DMS53 (cell line): ENCODE data around the gene DGCR6.
"Not testable (repeated sequence)": the region's sequence is repeated elsewhere in the genome, so short reads cannot be mapped to it uniquely, and the experiment has no call there.

Experiments
- DNase-seq: peaks from one replicate; lab custom pipeline; 2025; lab: John Stamatoyannopoulos, UW

The DGCR6 gene

DNA sequence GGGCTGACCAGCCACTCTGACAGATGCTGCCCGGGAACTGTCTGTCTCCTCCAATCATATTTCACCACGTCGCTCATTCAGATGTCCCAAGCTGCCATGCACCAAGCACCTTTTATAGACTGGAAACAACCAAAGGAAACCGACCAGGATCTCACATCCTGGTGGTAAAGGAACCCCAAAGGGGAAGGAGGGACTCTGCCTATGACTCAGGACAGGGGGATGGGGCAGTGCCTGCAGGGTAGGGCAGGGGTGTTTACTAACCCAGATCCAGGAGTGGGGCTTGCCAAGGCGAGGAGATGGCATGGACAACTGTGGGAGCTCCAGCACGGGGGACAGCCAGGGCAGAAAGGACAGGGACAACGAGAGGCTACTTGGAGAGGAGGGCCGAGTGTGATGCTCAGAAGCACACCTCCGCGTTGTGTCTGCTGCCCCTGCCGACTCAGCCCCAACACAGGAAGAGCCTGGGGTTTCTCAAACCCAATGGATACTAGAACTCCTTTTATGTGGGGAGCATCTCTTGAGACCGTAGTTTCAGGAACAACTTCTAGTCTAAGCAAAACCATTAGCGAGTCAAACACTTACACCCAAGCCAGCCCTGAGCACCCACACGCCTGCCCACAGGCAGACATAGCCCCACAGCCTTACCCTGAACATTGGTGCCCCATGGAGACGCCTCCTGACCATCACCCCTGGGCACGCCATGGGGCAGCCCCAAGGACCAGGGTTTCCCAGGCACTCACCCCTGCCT, 26.0 kb downstream of the DGCR6 start:
- DNase-seq, result no peak

- no peak for DNase-seq
Measured at GRCh38 chr22:18933914-18934313, 27.8 kb downstream of the DGCR6 start.

DNA sequence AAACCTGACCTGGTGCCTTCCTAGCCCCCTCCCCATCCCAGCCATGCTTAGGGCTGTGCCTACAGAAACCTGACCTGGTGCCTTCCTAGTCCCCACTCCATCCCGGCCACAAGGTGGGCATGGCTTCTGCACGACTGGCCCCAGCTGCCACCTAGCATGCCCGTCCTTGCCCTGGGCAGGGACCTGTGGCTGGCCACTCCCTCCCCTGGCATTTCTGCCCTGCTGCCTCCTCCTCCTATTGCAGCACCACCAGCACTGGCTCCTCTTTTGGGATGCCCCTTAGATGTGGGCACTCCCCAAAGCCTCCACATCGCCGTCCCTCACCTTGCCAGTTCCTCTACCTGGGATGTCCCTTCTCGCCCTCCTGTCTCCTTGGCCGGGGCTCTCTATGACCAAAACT, 28.6 kb downstream of the DGCR6 start:
- DNase-seq, result not testable (repeated sequence)

DNA sequence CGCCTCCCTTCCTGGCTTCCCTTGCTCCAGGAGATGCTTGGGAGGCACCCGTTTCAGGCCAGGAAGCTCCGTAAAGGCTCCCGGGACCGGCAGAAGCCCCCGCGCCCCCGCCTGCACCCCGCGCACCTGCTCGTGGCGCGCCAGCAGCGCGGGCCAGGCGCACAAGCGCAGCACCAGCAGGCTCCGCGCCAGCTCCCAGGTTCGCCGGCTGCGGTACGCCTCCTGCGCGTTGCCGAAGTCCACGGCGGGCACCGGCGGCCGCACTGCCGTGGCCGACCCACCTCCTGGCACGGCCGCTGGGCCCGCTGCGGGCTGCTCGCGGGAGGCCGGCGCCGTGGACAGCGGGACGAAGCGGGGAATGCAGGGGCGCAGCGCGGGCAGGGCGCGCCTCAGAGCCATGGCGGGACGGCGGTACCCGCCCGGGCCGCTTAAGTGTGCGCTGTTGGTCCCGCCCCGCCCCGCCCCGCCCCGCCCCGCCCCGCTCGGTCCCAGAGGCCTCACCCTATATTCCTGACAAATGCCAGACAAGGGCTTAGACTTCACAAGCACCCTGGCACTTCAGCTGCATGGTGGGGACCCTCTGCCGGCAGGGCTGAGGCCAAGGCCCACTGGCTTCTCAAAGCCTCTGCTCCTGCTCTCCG, 29.9 kb downstream of the DGCR6 start, which contains the start of gene PRODH:
PRODH (minus strand) TSS at position 405 of the 641 bp plus-strand sequence; CDS start at position 399, 6 bp downstream.
- no peak for DNase-seq

- DNase-seq, result not testable (repeated sequence)
Measured at GRCh38 chr22:18938691-18939090, 32.6 kb downstream of the DGCR6 start.

GRCh38 chr22:18947105-18947504, 41.0 kb downstream of the DGCR6 start:
- not testable (repeated sequence) for DNase-seq

DNA sequence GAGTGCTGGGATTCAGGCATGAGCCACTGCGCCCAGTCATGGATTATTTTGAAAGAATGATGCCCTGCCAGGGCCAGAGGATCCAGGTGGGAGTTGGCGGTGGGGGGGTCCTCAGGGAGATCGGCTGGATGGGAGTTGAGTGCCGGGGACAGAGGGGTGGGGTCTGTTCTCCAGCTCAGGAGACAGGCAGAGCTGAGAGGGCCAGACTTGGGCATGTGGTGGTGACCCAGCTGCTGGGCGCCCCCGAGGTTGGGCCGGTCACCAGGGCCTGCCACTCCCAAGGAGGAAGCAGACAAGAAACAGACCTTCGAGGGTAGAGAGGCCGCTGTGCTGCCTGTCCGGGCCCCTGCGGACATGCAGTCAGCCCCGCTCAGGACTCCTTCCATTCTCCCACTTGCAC, 41.8 kb downstream of the DGCR6 start:
- no peak for DNase-seq

- DNase-seq, result no peak
Measured at GRCh38 chr22:18950141-18950540, 44.0 kb downstream of the DGCR6 start.

- no peak for DNase-seq
Measured at GRCh38 chr22:18952022-18952421, 45.9 kb downstream of the DGCR6 start.

GRCh38 chr22:18953128-18953527, 47.0 kb downstream of the DGCR6 start:
- DNase-seq, result not testable (repeated sequence)

DNA sequence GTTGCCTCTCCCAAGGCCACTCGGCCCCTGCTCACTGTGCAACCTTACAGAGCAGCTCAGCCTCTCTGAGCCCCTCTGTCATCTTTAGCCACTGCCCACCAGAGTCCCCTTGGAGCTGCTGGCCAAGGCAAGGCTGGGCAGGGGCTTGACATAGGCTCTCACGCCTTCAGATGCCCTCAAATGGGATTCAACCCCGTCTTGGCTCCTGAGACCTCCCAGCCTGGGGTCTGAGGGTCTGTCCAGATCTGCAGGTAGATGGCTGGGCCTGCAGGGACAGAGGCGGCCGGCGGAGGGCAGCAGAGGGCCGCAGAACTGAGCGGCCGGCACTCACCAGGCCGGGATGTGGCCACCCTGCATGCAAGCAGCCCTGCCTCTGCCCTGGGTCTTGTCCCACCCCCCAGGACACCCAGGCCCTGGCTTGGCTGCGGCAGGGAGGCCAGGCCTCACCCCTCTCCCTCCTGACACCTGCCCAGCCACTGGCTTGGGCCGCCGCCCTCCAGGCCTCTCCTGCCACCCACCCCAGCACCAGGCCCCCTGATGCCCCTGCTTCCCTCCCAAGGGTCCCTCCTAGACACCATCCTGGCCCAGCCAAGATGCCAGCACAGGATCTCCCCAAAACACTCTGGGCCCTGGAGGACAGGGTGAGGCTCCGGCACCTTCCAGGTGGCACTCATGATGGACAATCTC, 48.3 kb downstream of the DGCR6 start:
- peak; percentile 43 for DNase-seq

DNA sequence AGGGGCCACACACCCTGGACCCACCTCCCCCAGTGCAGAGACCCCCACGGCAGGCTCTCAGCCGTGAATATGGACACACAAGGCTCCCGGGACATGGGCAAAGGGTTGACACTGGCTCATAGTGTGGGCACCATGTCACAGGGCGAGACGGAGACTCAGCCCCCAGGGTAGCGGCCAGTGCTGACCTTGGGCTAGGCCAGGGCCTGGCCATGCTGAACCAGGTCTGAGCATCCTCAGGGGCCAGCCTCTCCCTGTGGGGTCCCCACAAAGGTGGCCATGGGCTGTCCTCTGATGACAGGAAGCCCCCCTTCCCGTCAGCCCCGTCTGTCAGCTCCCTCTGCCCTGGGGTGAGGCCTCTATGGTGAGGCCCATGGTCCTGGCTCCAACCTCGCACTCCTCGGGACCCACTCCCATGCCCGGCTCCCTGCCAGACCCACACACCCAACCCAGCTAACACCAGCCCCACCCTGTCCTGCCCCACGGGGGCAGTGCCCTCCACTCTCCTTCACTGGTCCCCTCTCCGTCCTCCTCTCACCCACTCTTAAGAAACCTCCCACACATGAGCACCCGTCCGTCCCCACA, 49.0 kb downstream of the DGCR6 start:
- no peak for DNase-seq

DNA sequence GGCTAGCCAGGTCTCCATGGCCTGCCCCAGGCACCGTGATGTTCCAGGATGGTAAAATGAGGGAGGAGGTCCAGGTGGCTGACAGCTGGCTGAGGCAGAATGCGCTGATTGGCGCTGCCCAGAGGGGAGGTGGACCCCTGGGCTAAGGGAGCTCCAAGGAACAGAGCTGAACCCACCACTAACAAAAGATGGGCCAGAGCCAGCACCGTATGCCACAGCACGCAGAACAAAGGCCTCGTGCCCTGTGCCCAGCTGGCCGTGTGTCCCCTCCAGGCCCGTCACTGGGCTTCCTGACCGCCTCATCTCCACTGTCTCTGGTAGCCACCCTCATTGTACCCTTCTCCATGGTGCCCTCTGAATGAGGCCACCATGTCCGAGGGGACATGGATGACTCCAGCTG, 49.6 kb downstream of the DGCR6 start:
- no peak for DNase-seq

GRCh38 chr22:18956121-18956895, 50.2 kb downstream of the DGCR6 start:
- DNase-seq, result not testable (repeated sequence)

- not testable (repeated sequence) for DNase-seq
Measured at GRCh38 chr22:18956956-18957355, 50.8 kb downstream of the DGCR6 start.

- not testable (repeated sequence) for DNase-seq
Measured at GRCh38 chr22:18957621-18958320, 51.7 kb downstream of the DGCR6 start.

DNA sequence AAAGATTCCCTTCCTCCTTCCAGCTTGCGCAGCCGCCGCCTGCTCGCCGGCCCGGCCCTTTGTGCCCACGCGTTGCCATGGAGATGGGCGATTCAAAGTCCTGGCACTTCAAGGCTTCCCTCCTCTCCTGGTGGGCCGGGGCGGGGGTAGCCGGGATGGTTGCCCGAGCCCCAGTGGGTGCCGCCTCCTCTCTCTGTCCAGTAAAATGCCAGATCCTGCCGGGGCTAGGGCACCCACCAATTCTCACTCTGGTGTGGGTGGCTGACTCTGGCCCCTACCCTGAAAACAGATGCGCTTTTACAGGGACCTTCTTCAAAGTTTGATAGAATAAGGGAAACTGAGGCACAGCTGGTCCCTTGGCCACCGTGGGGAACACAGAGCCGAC, 52.2 kb downstream of the DGCR6 start:
- peak; percentile 47 for DNase-seq

- not testable (repeated sequence) for DNase-seq
Measured at GRCh38 chr22:18958738-18959137, 52.6 kb downstream of the DGCR6 start.

- not testable (repeated sequence) for DNase-seq
Measured at GRCh38 chr22:18959266-18959665, 53.1 kb downstream of the DGCR6 start.

GRCh38 chr22:18959741-18960140, 53.6 kb downstream of the DGCR6 start:
- not testable (repeated sequence) for DNase-seq
